ENCODE data around the gene FBXO31.

The FBXO31 gene

DNA sequence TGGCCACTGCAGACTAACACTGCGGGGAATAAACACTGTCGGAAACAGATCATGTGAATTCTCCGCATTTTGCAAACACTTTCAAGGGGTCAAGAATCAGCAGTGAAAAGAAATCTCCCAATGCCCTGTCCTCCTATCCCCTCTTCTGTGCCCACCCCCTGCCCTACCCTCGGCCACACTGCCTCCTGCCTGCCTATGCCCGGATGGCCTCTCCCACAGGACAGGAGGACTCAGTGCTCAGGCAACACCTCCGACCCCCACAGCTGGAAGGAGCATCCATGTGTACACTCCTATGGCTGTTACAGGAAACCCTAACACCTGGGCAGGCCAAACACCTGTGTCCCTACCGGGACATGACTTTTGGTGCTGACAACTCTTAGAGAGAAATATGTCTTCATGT is 24.5 kb downstream of the FBXO31 start:
- H3K9ac ChIP-seq (ENCODE audit: low read length): no peak overlapping the region
- no peak for TF ChIP-seq EZH2phosphoT487 (IDR thresholded peaks at IDR 0.05; ENCODE audit: low read depth)
- TF ChIP-seq, protein P1, sequence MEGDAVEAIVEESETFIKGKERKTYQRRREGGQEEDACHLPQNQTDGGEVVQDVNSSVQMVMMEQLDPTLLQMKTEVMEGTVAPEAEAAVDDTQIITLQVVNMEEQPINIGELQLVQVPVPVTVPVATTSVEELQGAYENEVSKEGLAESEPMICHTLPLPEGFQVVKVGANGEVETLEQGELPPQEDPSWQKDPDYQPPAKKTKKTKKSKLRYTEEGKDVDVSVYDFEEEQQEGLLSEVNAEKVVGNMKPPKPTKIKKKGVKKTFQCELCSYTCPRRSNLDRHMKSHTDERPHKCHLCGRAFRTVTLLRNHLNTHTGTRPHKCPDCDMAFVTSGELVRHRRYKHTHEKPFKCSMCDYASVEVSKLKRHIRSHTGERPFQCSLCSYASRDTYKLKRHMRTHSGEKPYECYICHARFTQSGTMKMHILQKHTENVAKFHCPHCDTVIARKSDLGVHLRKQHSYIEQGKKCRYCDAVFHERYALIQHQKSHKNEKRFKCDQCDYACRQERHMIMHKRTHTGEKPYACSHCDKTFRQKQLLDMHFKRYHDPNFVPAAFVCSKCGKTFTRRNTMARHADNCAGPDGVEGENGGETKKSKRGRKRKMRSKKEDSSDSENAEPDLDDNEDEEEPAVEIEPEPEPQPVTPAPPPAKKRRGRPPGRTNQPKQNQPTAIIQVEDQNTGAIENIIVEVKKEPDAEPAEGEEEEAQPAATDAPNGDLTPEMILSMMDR (IDR thresholded peaks at IDR 0.05; ENCODE audit: low read depth, low read length): no peak
- H3K4me3 ChIP-seq (ENCODE audit: low read length): no peak overlapping the region
- no peaks in the 10 kb centered on the region for H3K27me3 ChIP-seq (ENCODE audit: low read depth, low read length)
- H2AFZ ChIP-seq (ENCODE audit: low read depth, low read length): no peak overlapping the region
- no peak overlapping the region for H3K27ac ChIP-seq (ENCODE audit: low read length)
- peaks cover 3% of the 10 kb centered on the region for H3K36me3 ChIP-seq (replicated peaks; ENCODE audit: low read depth, low read length)
- H3K79me2 ChIP-seq (ENCODE audit: low read length): no peaks in the 10 kb centered on the region
- no peaks in the 10 kb centered on the region for H3K4me1 ChIP-seq (ENCODE audit: low read length)
- no peaks in the 10 kb centered on the region for H3K9me3 ChIP-seq (ENCODE audit: insufficient read depth, low read length)
- no peak overlapping the region for H3K4me2 ChIP-seq (ENCODE audit: low read length)
- H4K20me1 ChIP-seq (ENCODE audit: insufficient read depth, low read length): peaks cover 8% of the 10 kb centered on the region

DNA sequence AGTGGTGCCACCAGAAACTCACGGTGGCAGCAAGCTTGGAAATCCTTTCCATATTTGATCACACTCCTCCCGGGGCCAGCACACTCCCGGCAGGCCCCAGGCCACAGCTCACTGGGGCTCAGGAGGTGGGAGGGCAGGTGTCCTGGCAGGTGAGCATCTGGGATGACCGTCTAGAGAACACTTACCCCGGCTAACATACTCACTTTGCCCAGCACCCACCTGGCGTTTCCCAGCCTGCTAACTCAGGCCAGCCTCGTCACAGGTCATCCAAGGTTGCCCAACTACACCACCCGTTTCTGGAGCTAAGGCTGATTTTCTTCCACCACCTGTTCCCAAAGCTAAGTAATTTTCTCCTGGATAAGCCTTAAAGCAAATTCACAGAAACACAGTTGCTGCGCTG is 24.9 kb downstream of the FBXO31 start:
- Histone ChIP-seq H2AFZ (ENCODE audit: low read depth, low read length) (no peak overlapping the region), H3K27me3 (ENCODE audit: low read depth, low read length) (no peaks in the 10 kb centered on the region), H3K9ac (ENCODE audit: low read length) (no peak overlapping the region), H3K27ac (ENCODE audit: low read length) (no peak overlapping the region), H3K36me3 (replicated peaks; ENCODE audit: low read depth, low read length) (peaks cover 3% of the 10 kb centered on the region), H3K4me2 (ENCODE audit: low read length) (no peak overlapping the region), H4K20me1 (ENCODE audit: insufficient read depth, low read length) (peaks cover 3% of the 10 kb centered on the region; the same call in 1 of the 2 replicates), H3K79me2 (ENCODE audit: low read length) (no peaks in the 10 kb centered on the region), H3K4me1 (ENCODE audit: low read length) (no peaks in the 10 kb centered on the region), H3K9me3 (ENCODE audit: insufficient read depth, low read length) (no peaks in the 10 kb centered on the region), H3K4me3 (ENCODE audit: low read length) (no peak overlapping the region)
- no peak for TF ChIP-seq EZH2phosphoT487 (IDR thresholded peaks at IDR 0.05; ENCODE audit: low read depth)
- TF ChIP-seq, protein P1 (IDR thresholded peaks at IDR 0.05; ENCODE audit: low read depth, low read length): no peak

DNA sequence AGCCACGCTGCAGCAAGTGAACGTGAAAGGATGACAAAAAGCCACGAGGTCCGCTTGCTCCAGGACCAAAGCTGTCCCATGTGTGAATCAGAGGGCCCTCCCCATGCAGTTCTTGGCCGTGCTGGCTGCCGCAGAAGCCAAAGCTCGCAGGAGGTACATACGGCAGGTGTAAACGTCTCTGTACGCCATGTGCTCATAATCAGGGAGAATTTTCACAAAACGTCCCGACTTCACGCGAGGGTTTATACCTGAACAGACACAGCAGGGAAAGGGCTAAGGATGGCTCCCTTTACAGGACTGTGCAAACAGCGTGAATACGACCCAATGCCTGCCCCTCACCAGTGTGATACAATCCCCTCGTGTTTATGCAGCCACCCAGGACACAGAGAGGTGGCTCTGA is 25.3 kb downstream of the FBXO31 start:
- no peak overlapping the region for H2AFZ ChIP-seq (ENCODE audit: low read depth, low read length)
- H3K27me3 ChIP-seq (ENCODE audit: low read depth, low read length): no peaks in the 10 kb centered on the region
- H3K4me1 ChIP-seq (ENCODE audit: low read length): no peaks in the 10 kb centered on the region
- peaks cover 3% of the 10 kb centered on the region for H3K36me3 ChIP-seq (replicated peaks; ENCODE audit: low read depth, low read length)
- H4K20me1 ChIP-seq (ENCODE audit: insufficient read depth, low read length): no peaks in the 10 kb centered on the region
- TF ChIP-seq, protein P1 (IDR thresholded peaks at IDR 0.05; ENCODE audit: low read depth, low read length): no peak
- no peak for TF ChIP-seq EZH2phosphoT487 (IDR thresholded peaks at IDR 0.05; ENCODE audit: low read depth)
- no peaks in the 10 kb centered on the region for H3K9me3 ChIP-seq (ENCODE audit: insufficient read depth, low read length)
- H3K4me2 ChIP-seq (ENCODE audit: low read length): no peak overlapping the region
- H3K9ac ChIP-seq (ENCODE audit: low read length): no peak overlapping the region
- no peak overlapping the region for H3K27ac ChIP-seq (ENCODE audit: low read length)
- no peaks in the 10 kb centered on the region for H3K79me2 ChIP-seq (ENCODE audit: low read length)
- H3K4me3 ChIP-seq (ENCODE audit: low read length): no peak overlapping the region

DNA sequence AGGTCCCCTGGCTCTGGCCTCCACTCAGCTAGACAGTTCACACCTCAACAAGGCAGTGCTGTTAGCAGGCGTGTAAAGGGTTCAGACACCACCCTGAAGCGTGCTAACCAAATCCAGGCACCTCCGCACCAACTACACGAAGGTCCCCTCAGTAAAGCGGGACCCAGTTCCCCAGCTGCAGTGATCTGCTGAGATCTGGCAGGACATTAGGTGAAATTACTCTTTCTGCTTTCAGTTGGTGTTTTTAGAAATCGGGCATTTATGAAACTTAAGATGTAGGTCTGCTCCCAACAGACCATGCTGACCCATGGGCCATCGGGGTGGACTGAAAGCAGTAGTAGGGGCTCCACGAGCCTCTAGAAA is 27.1 kb downstream of the FBXO31 start:
- no peak overlapping the region for H3K9ac ChIP-seq (ENCODE audit: low read length)
- H3K4me2 ChIP-seq (ENCODE audit: low read length): no peak overlapping the region
- H4K20me1 ChIP-seq (ENCODE audit: insufficient read depth, low read length): no peaks in the 10 kb centered on the region
- H3K4me3 ChIP-seq (ENCODE audit: low read length): no peak overlapping the region
- no peaks in the 10 kb centered on the region for H3K4me1 ChIP-seq (ENCODE audit: low read length)
- H2AFZ ChIP-seq (ENCODE audit: low read depth, low read length): no peak overlapping the region
- no peaks in the 10 kb centered on the region for H3K79me2 ChIP-seq (ENCODE audit: low read length)
- peaks cover 3% of the 10 kb centered on the region for H3K36me3 ChIP-seq (replicated peaks; ENCODE audit: low read depth, low read length)
- H3K9me3 ChIP-seq (ENCODE audit: insufficient read depth, low read length): no peaks in the 10 kb centered on the region
- no peak for TF ChIP-seq EZH2phosphoT487 (IDR thresholded peaks at IDR 0.05; ENCODE audit: low read depth)
- TF ChIP-seq, protein P1 (IDR thresholded peaks at IDR 0.05; ENCODE audit: low read depth, low read length): no peak
- no peak overlapping the region for H3K27ac ChIP-seq (ENCODE audit: low read length)
- no peaks in the 10 kb centered on the region for H3K27me3 ChIP-seq (ENCODE audit: low read depth, low read length)
